ENCODE data around the gene HS3ST5. TPM values are rescaled to one million over a fixed set of nuclear protein-coding genes. Genes with fewer than 3 reads are reported as not detected.

The HS3ST5 gene
- total and polyA plus RNA-seq, 2 experiments from 2014 or later: 2.8 to 3.5 TPM

GRCh38 chr6:114062199-114062598 is 280.6 kb downstream of the HS3ST5 start:
- Mint-ChIP-seq H3K36me3 (ENCODE audit: low read depth) (no peaks in the 10 kb centered on the region), H3K4me3 (no peak overlapping the region), H3K27me3 (ENCODE audit: insufficient read depth, low read depth, poor library complexity) (no peaks in the 10 kb centered on the region), H3K4me1 (peaks cover 7% of the 10 kb centered on the region), H3K9me3 (no peaks in the 10 kb centered on the region), H3K27ac (no peak overlapping the region)
- ATAC-seq: no peak
- Histone ChIP-seq H4K20me1 (replicated peaks; ENCODE audit: insufficient read depth) (no peaks in the 10 kb centered on the region), H3F3A (replicated peaks; ENCODE audit: low read depth) (no peaks in the 10 kb centered on the region), H3K27me3 (ENCODE audit: insufficient read depth) (no peaks in the 10 kb centered on the region), H3K9me2 (ENCODE audit: insufficient read depth) (peaks cover 11% of the 10 kb centered on the region; the same call in 1 of the 2 replicates), H3K4me2 (no peak overlapping the region), H3K79me2 (replicated peaks; ENCODE audit: insufficient read depth) (no peaks in the 10 kb centered on the region), H3K4me1 (ENCODE audit: insufficient read depth) (no peaks in the 10 kb centered on the region), H3K27ac (ENCODE audit: low read depth) (no peak overlapping the region), H3K4me3 (no peak overlapping the region), H3K36me3 (ENCODE audit: insufficient read depth) (no peaks in the 10 kb centered on the region), H2AFZ (no peak overlapping the region)
- no peak for DNase-seq (ENCODE audit: low spot score)
- no peak for TF ChIP-seq REST (IDR thresholded peaks at IDR 0.05; ENCODE audit: unreplicated experiment)
- TF ChIP-seq EZH2phosphoT487 (IDR thresholded peaks at IDR 0.05; ENCODE audit: unreplicated experiment): no peak
- no peak for TF ChIP-seq CTCF (conservative IDR thresholded peaks at IDR 0.05; ENCODE audit: low read depth in 2 of 2)
- no peak for TF ChIP-seq ETS1 (IDR thresholded peaks at IDR 0.05)
- TF ChIP-seq ZNF331 (CRISPR knock-in tag; IDR thresholded peaks at IDR 0.05; ENCODE audit: low read depth): no peak
- no peak for TF ChIP-seq STAT1 (IDR thresholded peaks at IDR 0.05; ENCODE audit: unreplicated experiment)
- no peak for TF ChIP-seq JUNB (IDR thresholded peaks at IDR 0.05; ENCODE audit: unreplicated experiment)
- TF ChIP-seq ZNF462 (CRISPR knock-in tag; IDR thresholded peaks at IDR 0.05): no peak
- TF ChIP-seq NANOG (IDR thresholded peaks at IDR 0.05; ENCODE audit: borderline replicate concordance): no peak
- no peak for TF ChIP-seq CREB1 (CRISPR knock-in tag; IDR thresholded peaks at IDR 0.05; ENCODE audit: low read depth)
- TF ChIP-seq ZNF114 (CRISPR knock-in tag; IDR thresholded peaks at IDR 0.05): no peak
- no peak for TF ChIP-seq EZH2 (IDR thresholded peaks at IDR 0.05; ENCODE audit: low read depth, unreplicated experiment)
- TF ChIP-seq POLR2AphosphoS5 (IDR thresholded peaks at IDR 0.05; ENCODE audit: low read depth): no peak

Data from GM23338 (cell line).